HK-2 (cell line): ENCODE measurements around the gene TBX3.

Experiments
- DNase-seq: peaks from one replicate; pipeline ENCODE4 v3.0.0-alpha.2; 2018; ENCODE audit not compliant: unreplicated experiment

The TBX3 gene

GRCh38 chr12:114682785-114683708, 928 bp downstream of the TBX3 start:
- no peak for DNase-seq

GRCh38 chr12:114682106-114682784, 1.7 kb downstream of the TBX3 start:
- no peak for DNase-seq

- no peak for DNase-seq
Observed at GRCh38 chr12:114681116-114681871, 2.7 kb downstream of the TBX3 start.

GRCh38 chr12:114680604-114681069, 3.3 kb downstream of the TBX3 start:
- no peak for DNase-seq

- no peak for DNase-seq
Observed at GRCh38 chr12:114679942-114680341, 4.0 kb downstream of the TBX3 start.

- no peak for DNase-seq
Observed at GRCh38 chr12:114679452-114679875, 4.5 kb downstream of the TBX3 start.

GRCh38 chr12:114678718-114679117, 5.3 kb downstream of the TBX3 start:
- DNase-seq = no peak

- DNase-seq = no peak
Observed at GRCh38 chr12:114678028-114678427, 5.9 kb downstream of the TBX3 start.

- no peak for DNase-seq
Observed at GRCh38 chr12:114676142-114676741, 7.7 kb downstream of the TBX3 start.

- DNase-seq = no peak
Observed at GRCh38 chr12:114674251-114675047, 9.5 kb downstream of the TBX3 start.

GRCh38 chr12:114673901-114674250, 10.1 kb downstream of the TBX3 start:
- no peak for DNase-seq

- DNase-seq = no peak
Observed at GRCh38 chr12:114673169-114673833, 10.7 kb downstream of the TBX3 start.

GRCh38 chr12:114672817-114673168, 11.2 kb downstream of the TBX3 start:
- DNase-seq = no peak

GRCh38 chr12:114671443-114672411, 12.2 kb downstream of the TBX3 start:
- no peak for DNase-seq

GRCh38 chr12:114671066-114671442, 12.9 kb downstream of the TBX3 start:
- DNase-seq = no peak

- DNase-seq = no peak
Observed at GRCh38 chr12:114670291-114670980, 13.5 kb downstream of the TBX3 start.

GRCh38 chr12:114669401-114670290, 14.3 kb downstream of the TBX3 start:
- no peak for DNase-seq

- DNase-seq = no peak
Observed at GRCh38 chr12:114668886-114669288, 15.1 kb downstream of the TBX3 start.
